GM19455 (cell line): ENCODE results near the gene ARID5B.
"Not testable (repeated sequence)": the region's sequence is repeated elsewhere in the genome, so short reads cannot be mapped to it uniquely, and the experiment has no call there.

ENCODE experiments used
- ATAC-seq: cut with Tn5 transposase; IDR thresholded peaks from one replicate; pipeline ENCODE4 v1.9.1; 2021; ENCODE audit not compliant: unreplicated experiment

Gene ARID5B

DNA sequence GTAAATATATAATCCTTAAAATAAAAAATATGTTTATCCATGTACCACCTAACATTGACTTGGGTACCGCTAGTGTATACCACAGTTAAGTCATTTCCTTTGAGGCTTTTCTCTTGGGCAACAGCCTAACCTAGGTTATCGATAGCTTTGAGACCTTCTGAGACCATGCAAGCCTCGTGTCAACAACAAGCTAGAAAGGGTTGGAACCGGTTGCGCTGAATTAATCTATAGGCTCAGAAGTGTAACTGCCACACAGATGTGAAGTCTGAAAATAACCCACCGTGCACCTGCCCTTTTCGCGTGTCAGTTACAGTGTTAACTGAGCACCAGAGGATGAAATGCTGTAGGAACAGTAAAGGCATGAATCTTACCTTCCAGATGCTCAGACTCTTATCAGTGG lies 59.8 kb downstream of the ARID5B start:
- ATAC-seq = peak; percentile 83

DNA sequence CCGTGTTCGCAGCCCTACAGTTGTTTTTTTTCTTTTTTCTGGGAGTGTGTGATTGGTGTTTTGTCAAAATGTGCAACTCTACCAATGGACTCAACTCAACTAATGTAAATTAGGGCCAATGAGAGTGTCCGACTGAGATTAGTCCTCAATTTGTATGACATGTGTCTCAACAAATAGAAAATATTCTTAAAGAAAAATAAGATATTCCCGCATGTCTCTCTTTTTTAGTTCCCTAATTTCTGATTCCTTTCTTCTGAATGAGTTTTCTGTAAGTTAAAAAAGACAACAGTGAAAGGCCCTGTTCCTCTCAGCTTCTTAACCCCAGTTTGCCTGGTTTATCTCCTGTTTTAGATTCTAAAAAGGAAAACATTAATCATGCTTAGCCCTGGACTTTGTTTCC lies 61.5 kb downstream of the ARID5B start:
- no peak for ATAC-seq

GRCh38 chr10:61963669-61964058 lies 62.2 kb downstream of the ARID5B start:
- no peak for ATAC-seq

- no peak for ATAC-seq
Observed at GRCh38 chr10:61964059-61964709, 62.7 kb downstream of the ARID5B start.

GRCh38 chr10:61964949-61965702 lies 63.6 kb downstream of the ARID5B start:
- ATAC-seq = no peak

- no peak for ATAC-seq
Observed at GRCh38 chr10:61965703-61966395, 64.3 kb downstream of the ARID5B start.

- no peak for ATAC-seq
Observed at GRCh38 chr10:61967298-61967697, 65.8 kb downstream of the ARID5B start.

GRCh38 chr10:61970182-61971002 lies 68.9 kb downstream of the ARID5B start:
- no peak for ATAC-seq

DNA sequence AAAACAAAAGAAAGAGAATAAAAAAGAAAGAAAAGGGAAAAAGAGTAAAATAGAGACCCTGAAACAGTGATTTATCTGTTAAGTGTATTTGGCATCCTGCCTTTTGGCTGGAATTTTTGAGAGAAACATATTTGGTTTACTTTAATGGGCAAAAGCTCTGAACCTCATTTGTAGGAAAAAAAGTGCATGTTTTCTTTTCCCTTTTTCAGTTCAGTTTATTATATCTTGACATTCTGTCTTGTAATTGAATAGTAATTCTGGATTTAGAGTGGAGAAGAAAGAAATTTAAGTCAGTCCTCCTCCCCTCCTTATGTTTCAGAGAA lies 69.5 kb downstream of the ARID5B start:
- ATAC-seq = no peak

- no peak for ATAC-seq
Observed at GRCh38 chr10:61973169-61973568, 71.7 kb downstream of the ARID5B start.

GRCh38 chr10:61973906-61974305 lies 72.4 kb downstream of the ARID5B start:
- no peak for ATAC-seq

DNA sequence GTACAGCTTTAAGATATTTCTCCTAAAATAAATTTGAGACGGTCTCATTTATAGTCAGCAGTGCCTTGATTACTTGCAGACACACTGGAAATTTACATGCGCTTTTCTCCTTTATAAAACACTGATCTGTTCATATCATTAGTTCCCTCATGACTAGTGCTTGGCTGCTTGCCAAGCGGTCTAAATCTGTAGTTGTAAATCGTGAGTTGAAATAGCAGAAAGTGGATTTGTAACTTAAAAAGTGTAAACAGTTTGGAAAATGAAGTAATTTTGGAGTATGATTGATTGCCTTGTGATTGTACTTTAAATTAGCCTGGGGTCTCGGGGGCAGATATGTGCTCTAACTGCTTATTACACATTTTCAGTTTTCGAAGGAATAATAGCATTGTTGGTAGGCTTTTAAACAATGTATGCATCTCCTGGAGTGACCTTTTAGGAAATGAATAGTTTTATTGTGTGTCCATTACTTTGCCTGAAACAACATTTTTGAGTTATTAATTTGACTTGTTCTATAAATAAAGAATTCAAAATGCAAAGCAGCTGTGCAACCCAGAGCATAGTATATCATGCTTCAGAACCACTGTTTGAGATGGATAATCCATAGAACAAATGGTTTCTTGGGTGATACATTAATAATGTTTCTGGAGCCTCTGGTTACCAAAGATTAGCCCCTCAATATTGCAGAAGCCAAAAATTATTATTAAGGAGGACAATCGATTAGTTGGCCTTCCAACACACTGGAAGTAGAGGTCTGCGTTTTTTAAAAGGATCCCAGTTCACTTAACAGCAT lies 73.3 kb downstream of the ARID5B start:
- no peak for ATAC-seq

DNA sequence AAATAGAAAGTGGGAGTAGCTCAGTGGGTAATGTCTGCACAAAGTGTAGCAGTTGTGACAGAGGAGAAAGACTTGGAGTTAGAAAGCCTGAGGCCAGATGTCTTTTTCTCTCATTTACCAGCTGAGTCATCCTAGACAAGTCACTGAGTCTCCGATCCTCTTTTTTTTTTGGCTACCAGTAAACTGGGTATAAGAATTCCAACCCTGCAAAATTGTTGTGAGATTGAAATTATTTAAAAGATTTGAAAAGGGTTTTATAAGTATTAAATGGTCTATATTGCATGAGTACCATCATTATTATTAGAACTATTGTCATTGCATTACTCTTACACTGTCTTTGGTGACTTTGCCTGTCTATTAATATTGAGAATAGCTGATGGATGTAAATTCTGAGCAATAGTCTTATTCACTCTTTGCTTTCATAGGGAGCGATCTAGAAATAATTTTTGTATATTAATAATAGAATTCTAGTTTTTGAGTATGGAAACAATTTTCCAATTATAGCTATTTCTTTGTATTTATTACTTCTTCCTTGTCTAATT lies 74.0 kb downstream of the ARID5B start:
- ATAC-seq = peak; percentile 92

- ATAC-seq = not testable (repeated sequence)
Observed at GRCh38 chr10:61976951-61977721, 75.6 kb downstream of the ARID5B start.

- ATAC-seq = no peak
Observed at GRCh38 chr10:61978965-61979364, 77.5 kb downstream of the ARID5B start.

DNA sequence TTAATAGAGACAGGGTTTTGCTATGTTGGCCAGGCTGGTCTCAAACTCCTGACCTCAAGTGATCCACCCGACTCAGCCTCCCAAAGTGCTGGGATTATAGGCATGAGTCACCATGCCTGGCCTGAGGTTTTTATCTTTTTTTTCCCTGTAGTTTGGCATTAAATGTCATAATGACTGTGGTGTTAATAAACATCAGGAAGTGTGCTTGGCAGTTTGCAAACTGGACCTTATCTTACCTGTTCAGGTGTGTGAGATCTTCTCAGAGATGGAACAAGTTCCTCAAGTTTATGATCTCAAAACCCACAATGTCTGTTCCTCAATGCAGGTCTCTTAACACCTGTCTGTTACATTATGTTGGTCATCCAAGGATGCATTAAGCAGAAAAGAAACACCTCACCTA lies 80.0 kb downstream of the ARID5B start:
- no peak for ATAC-seq

DNA sequence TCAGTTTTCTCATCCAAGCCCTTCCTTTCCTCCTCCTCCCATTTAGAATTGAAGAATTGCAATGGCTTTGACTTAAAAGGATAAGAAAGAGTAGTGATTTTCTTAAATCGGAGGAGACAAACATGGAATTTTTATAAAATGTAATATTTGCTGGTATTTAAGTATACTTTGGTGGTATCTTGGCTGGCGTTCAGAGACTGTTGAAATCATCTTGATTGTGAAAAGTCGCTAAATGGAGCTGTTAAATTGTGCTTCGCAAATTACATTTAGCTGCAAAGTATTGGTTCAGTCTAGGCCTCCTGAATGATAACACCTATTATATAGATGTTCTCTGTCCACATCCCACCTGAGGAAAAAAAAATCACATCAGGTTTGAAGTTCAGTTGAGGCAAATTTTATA lies 81.8 kb downstream of the ARID5B start:
- no peak for ATAC-seq

DNA sequence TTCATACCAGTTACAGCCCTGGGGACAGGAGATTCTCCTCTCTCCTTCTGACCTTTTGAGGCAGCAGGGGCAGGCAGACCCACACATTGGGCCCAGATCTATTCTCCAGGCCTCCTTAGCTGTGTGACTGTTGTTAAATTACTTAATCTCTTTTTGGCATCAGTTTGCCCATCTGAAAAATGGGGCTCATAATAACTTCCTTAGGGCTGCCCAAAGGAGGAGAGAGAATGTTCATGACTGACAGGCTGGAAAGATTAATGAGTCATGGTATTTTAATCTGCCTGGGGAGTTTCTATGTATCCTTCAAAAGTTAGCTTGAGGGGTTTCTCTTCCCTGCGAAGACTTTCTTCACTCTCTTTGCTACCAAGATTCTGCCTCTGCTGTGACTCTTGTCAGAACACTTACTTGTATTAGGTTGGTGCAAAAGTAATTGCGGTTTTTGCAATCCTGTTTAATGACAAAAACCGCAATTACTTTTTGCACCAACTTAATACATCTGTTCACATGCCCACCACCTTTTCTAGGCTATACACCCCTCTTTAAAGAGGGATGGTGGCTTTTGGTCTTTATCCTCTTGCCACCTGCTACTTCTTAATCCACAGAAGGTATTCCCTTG lies 83.4 kb downstream of the ARID5B start:
- no peak for ATAC-seq

- ATAC-seq = no peak
Observed at GRCh38 chr10:61985715-61986114, 84.2 kb downstream of the ARID5B start.
